ENCODE results near the gene SPAG16.
"Not testable (repeated sequence)": the region's sequence is repeated elsewhere in the genome, so short reads cannot be mapped to it uniquely, and the experiment has no call there.

SPAG16 gene

GRCh38 chr2:213559053-213559452, 274.8 kb downstream of the SPAG16 start:
- no peak for DNase-seq (ENCODE audit: low spot score)

- DNase-seq (ENCODE audit: low spot score) = no peak
Observed at GRCh38 chr2:213561759-213562158, 277.5 kb downstream of the SPAG16 start.

- DNase-seq (ENCODE audit: low spot score) = no peak
Observed at GRCh38 chr2:213562539-213563180, 278.4 kb downstream of the SPAG16 start.

DNA sequence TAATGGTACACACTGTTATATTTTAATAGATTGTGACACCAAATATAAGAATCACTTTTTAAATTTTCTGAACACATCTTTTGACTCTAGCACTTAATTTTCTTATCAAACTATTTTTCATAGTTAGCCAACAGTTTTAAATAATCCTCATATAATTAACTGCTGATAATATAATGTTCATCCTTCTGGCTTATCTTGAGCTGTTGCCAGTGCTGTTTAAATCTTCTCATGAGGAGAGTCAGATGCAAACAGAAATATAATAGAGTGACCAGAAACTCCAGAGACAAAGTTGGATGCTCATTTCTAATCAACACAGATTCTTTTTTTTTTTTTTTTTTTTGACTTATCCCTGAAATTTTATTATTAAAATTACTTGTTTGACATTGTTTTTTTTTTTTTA, 282.6 kb downstream of the SPAG16 start:
- DNase-seq (ENCODE audit: low spot score) = no peak

GRCh38 chr2:213609570-213610170, 325.4 kb downstream of the SPAG16 start:
- DNase-seq (ENCODE audit: low spot score) = no peak

GRCh38 chr2:213627054-213627710, 342.9 kb downstream of the SPAG16 start:
- no peak for DNase-seq (ENCODE audit: low spot score)

- no peak for DNase-seq (ENCODE audit: low spot score)
Observed at GRCh38 chr2:213627835-213628460, 343.7 kb downstream of the SPAG16 start.

- DNase-seq (ENCODE audit: low spot score) = no peak
Observed at GRCh38 chr2:213640738-213641425, 356.6 kb downstream of the SPAG16 start.

- DNase-seq (ENCODE audit: low spot score) = no peak
Observed at GRCh38 chr2:213644926-213645325, 360.7 kb downstream of the SPAG16 start.

DNA sequence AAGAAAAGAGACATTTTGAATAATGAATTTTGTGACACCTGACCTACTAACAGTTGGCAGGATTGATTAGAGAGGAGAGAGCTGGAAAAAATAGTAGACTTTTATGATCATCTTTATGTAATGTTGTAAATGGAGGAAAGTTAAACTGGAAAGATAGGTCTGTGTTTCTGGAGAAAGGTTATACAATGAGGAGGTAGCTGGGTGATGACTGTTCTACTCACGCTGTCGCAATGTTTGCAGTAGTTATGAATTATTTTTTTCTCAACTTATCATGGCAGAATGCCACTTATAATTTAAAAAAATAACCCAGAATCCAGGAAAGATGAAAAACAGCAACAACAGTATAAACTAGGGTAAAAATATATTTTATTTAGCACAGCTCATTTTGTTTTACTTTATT, 364.9 kb downstream of the SPAG16 start:
- no peak for DNase-seq (ENCODE audit: low spot score)

DNA sequence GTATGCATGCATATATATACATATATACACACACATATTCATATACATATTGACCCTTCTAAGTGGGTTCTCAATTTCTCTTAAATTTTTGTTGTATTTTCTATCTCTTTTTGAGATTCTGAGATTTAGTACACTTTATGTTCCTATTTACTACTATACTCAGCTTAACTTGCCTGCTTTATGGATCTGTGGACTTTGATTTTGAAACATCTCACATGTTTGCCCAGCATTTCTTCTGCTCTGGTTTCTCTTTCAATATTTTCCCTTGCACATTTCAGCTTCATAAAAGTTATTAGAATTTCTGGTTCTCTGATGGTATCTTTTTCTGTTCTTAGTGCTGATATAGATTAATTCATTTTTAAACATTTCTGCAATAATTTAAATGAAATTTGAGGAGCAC, 380.6 kb downstream of the SPAG16 start:
- no peak for DNase-seq (ENCODE audit: low spot score)

- no peak for DNase-seq (ENCODE audit: low spot score)
Observed at GRCh38 chr2:213669657-213670056, 385.4 kb downstream of the SPAG16 start.

DNA sequence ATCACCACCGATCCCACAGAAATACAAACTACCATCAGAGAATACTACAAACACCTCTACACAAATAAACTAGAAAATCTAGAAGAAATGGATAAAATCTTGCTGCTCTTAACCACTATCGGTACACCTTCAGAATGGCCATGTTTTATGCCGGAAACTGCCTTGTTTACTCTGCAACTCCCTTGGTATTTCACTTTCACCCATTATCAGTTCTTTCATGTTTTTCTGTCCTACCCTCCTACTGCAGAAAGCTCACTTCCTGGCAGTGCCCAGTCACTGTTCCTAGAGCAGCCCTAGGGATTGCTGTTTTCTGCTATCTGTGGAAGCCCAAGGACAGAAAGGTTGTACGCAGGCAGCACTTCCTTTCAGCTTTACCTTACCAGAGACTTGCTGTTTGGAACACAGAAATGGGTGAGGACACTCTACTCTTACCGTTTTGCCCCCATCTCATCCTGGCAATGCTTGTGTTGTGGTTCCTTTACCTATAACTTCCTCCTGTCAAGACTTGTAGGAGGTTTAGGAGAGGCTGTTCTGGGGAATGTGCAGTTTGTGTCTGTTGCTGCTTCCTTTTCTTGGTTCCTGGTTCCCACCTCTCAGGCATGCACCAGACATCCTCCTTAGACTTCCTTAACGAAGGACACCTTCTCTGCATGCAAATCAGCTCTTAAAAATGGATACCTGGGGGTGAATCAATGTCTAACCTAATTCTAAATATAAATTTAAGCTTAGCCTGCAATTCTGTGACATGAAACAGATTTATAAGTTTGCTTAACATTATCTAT, 394.4 kb downstream of the SPAG16 start:
- no peak for DNase-seq (ENCODE audit: low spot score)

GRCh38 chr2:213679894-213680293, 395.6 kb downstream of the SPAG16 start:
- DNase-seq (ENCODE audit: low spot score) = no peak

DNA sequence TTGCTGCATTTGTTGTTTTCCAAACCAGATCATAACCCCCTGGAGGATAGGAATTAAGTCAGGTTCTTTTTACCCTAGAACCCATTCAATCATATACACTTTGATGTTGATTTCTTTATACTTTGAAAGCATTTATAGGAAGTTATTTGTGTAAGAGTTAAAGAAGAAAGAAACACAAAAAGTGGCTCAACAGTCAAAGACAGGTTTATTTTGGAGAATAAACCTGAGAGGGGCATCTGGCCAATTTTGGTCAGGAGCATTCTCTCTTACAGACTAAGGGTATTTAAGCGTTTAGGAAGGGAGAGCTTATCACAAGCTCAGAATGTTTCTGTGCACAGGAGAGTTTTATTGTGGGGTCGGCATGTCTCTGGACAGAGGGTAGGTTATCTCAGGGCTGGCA, 398.0 kb downstream of the SPAG16 start:
- DNase-seq (ENCODE audit: low spot score) = no peak

GRCh38 chr2:213688133-213688532, 403.9 kb downstream of the SPAG16 start:
- no peak for DNase-seq (ENCODE audit: low spot score)

DNA sequence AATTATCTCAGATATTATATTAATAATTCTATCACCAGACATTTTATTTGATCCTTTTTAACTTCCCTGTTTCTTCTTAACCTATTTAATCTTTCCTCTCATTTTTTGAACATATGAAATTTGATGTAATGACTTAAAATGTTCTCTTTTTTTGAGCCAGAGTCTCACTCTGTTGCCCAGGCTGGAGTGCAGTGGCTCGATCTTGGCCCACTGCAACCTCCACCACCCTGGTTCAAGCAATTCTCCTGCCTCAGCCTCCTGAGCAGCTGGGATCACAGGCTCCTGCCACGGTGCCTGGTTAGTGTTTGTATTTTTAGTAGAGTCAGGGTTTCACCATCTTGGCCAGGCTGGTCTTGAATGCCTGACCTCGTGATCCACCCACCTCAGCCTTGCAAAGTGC, 404.6 kb downstream of the SPAG16 start:
- DNase-seq (ENCODE audit: low spot score) = not testable (repeated sequence)

GRCh38 chr2:213689585-213689984, 405.3 kb downstream of the SPAG16 start:
- DNase-seq (ENCODE audit: low spot score) = no peak

- no peak for DNase-seq (ENCODE audit: low spot score)
Observed at GRCh38 chr2:213691351-213691750, 407.1 kb downstream of the SPAG16 start.

DNA sequence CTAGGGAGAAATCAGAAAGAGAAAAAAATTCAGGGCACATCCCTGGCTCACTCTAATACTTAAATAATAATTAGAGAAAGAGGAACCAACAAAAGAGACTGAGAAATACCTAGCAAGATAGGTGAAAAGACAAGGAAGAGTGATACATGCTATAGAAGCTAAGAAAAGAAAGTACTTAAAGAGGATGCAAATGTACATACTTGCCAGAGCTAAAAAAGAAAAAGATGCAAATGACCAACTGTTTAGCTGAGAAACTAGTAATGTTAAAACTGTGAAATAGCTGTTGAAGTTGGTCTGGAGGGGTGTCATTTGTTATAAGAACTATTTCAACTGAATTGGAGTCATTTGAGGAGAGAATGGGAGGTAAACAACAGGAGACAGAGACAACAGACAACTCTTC, 412.2 kb downstream of the SPAG16 start:
- no peak for DNase-seq (ENCODE audit: low spot score)

- DNase-seq (ENCODE audit: low spot score) = not testable (repeated sequence)
Observed at GRCh38 chr2:213701365-213701764, 417.1 kb downstream of the SPAG16 start.

Measured in left forelimb (tissue), 1 donor.